Stimulated activated naive CD8-positive, alpha-beta T cell treated with anti-CD3 and anti-CD28 coated beads, Interleukin-15, Interleukin-2, amounts not matched to agents 100 ng/mL and 50 ng/mL, for 24 hours (primary cell): Measurements from ENCODE around the gene MDN1.

ENCODE experiments used
- H3K27ac Mint-ChIP-seq: one replicate; pipeline ENCODE4 v1.8.0; 2021; ENCODE audit warnings: mild to moderate bottlenecking, mixed read lengths
- H3K27me3 Mint-ChIP-seq: one replicate; pipeline ENCODE4 v1.8.0; 2021; ENCODE audit warnings: mixed read lengths
- H3K36me3 Mint-ChIP-seq: one replicate; pipeline ENCODE4 v1.8.0; 2021; ENCODE audit warnings: low read depth, mixed read lengths
- H3K4me1 Mint-ChIP-seq: one replicate; pipeline ENCODE4 v1.8.0; 2021; ENCODE audit warnings: low read depth, mixed read lengths
- H3K4me3 Mint-ChIP-seq: one replicate; pipeline ENCODE4 v1.8.0; 2021; ENCODE audit warnings: mild to moderate bottlenecking, mixed read lengths
- H3K9me3 Mint-ChIP-seq: one replicate; pipeline ENCODE4 v1.8.0; 2021; ENCODE audit warnings: mixed read lengths

The MDN1 gene

DNA sequence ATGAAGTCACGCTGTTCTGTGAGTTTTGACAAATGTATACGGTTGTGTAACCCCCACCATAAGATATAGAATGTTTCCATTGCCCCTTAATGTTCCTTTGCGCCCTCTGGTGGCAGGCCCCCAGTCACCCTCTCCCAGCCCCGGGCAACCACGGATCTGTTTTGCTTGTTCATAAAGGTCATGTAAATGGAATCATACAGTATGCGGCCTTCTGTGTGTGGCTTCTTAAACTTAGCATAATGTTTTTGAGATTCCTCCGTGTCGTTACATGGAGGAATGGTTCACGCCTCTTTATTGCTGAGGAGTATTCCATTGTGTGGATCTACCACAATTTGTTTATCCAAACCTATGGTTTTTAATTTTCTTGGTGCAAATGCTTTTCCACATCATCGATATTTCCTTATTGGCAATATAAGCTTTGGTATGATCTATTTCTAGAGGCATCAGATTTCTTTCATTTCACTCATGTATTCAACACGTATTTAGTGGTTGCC, 209.4 kb downstream of the MDN1 start:
- no peaks in the 10 kb centered on the region for H3K27me3 Mint-ChIP-seq
- no peaks in the 10 kb centered on the region for H3K9me3 Mint-ChIP-seq
- peaks cover 4% of the 10 kb centered on the region for H3K4me1 Mint-ChIP-seq
- no peak overlapping the region for H3K27ac Mint-ChIP-seq
- H3K4me3 Mint-ChIP-seq = no peak overlapping the region
- no peaks in the 10 kb centered on the region for H3K36me3 Mint-ChIP-seq

DNA sequence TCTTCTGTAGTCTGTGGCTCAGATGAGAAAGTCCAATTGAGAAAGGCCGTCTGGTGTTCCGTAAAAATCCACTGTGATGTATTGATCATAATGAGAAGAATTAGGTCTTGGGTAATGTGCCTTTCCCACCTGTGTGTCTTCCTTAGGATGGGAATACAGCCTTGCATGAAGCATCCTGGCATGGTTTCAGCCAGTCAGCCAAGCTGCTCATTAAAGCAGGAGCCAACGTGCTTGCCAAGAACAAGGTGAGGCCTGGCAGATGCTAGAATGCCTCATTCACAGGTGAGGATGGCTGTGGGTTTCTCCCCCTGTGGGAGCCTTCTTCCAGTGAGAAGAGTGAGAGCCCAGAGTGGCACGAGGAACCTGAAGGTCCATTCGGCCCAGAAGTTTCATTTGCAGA, 213.7 kb downstream of the MDN1 start:
- no peaks in the 10 kb centered on the region for H3K27me3 Mint-ChIP-seq
- H3K4me3 Mint-ChIP-seq = no peak overlapping the region
- no peaks in the 10 kb centered on the region for H3K36me3 Mint-ChIP-seq
- peaks cover 4% of the 10 kb centered on the region for H3K4me1 Mint-ChIP-seq
- H3K27ac Mint-ChIP-seq = no peak overlapping the region
- H3K9me3 Mint-ChIP-seq = no peaks in the 10 kb centered on the region

DNA sequence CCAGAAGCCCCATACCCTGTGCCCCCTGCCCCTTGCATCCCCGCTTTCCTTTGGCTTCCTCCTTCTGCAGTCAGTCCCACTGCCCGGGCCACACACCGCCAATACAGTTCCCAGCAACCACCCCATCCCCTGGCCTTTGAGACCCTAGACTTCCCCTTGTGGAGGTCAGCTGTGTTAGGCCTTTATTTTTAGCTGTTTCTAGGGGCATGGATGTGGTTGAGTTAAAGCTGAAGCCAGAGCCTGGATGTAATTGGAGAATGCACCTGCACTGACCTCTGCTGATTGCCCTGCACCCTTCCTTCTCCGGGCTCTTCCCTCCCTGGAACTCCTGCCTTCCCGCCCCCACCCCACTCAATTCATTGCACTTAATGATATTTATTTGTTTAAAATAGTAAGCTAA, 214.9 kb downstream of the MDN1 start:
- Mint-ChIP-seq H3K9me3 (no peaks in the 10 kb centered on the region), H3K4me1 (no peaks in the 10 kb centered on the region), H3K27me3 (no peaks in the 10 kb centered on the region), H3K4me3 (no peak overlapping the region), H3K36me3 (no peaks in the 10 kb centered on the region), H3K27ac (no peak overlapping the region)

DNA sequence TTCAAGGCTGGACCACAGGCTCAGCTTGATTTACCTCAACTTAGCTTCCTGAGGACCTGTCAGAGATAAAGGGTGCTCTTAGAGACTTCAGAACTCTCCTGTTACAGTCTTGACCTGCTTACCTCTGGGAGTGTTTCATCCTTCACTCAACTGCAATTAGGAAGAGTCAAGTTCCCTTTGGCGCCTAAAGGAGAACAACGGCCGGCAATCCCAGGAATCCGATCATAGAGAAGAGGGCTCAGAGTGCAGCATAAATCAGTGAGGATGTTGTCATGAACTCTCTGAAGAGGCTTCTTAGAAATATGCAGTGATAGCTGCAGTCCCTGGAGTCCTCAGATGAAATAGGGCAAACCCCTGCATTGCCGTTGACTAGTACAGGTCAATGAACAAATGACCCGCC, 217.4 kb downstream of the MDN1 start:
- Mint-ChIP-seq H3K9me3 (no peaks in the 10 kb centered on the region), H3K36me3 (no peaks in the 10 kb centered on the region), H3K27me3 (no peaks in the 10 kb centered on the region)

DNA sequence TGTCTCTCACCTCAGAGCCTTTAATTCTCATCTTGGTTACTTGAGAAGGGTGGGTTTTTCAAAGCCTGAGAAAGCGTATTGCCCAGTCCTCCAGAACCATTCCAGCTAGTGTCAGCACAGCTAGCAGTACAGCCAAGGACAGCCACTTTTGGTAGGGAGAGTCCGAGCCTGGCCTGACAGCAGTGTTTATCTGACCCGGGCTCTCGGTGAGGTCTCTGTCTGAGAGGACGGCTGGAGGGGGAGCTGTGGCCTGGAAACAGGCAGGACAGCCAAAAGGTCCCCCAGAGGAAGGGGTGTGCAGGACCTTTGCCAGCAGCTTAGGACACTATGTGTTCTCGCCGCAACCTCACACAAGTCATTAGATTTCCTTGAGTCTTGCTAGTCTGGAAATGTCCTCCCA, 219.9 kb downstream of the MDN1 start:
- Mint-ChIP-seq H3K27me3 (no peaks in the 10 kb centered on the region), H3K4me3 (no peak overlapping the region), H3K36me3 (no peaks in the 10 kb centered on the region), H3K27ac (no peak overlapping the region), H3K4me1 (peaks cover 21% of the 10 kb centered on the region), H3K9me3 (peaks cover 4% of the 10 kb centered on the region)

More for the DNA sequence above, 217.4 kb downstream of the MDN1 start:
- Mint-ChIP-seq H3K27ac (no peak overlapping the region), H3K4me3 (no peak overlapping the region), H3K4me1 (peaks cover 1% of the 10 kb centered on the region)

DNA sequence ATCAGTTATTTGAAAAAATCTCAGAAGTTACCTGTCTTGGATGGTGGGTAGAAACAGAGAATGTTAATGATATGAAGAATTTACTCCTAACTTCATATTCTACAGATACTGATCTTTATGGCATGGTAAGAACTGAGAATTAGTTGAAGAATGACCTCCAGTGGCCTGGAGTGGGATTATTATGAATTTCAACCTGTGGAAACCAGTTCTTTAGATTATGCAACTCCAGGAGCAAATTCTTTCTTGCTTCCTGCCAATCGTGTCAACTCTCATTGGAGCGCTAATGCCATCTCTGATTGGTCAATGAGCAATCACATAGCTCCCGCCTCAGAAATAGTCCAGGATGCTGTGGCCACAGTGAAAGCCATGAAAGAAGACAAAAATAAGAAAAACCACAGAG, 221.6 kb downstream of the MDN1 start:
- H3K27me3 Mint-ChIP-seq = no peaks in the 10 kb centered on the region
- H3K4me3 Mint-ChIP-seq = no peak overlapping the region
- H3K36me3 Mint-ChIP-seq = no peaks in the 10 kb centered on the region
- H3K9me3 Mint-ChIP-seq = peaks cover 4% of the 10 kb centered on the region
- H3K27ac Mint-ChIP-seq = no peak overlapping the region
- peaks cover 21% of the 10 kb centered on the region for H3K4me1 Mint-ChIP-seq

DNA sequence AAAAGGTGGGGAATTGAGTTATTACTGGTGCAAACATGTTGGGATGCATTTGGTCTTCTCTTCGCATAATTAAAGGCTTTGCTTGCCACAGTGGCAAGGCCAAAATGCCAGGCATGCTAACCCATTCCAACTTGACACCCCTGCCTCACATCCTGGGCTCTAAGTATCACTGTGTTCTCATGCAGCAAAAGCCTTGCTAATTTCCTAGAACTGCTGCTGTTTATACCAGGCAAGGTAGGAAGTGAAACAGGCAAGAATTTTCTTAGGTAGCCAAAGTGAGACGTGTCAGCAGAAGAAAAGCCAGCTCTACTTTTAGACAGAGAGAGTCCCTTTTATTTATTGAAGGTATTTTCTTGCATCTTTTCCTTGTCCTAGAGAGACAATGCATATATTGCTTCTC, 222.2 kb downstream of the MDN1 start:
- peaks cover 21% of the 10 kb centered on the region for H3K4me1 Mint-ChIP-seq
- no peak overlapping the region for H3K27ac Mint-ChIP-seq
- H3K9me3 Mint-ChIP-seq = peaks cover 4% of the 10 kb centered on the region
- no peaks in the 10 kb centered on the region for H3K36me3 Mint-ChIP-seq
- H3K4me3 Mint-ChIP-seq = no peak overlapping the region
- no peaks in the 10 kb centered on the region for H3K27me3 Mint-ChIP-seq

DNA sequence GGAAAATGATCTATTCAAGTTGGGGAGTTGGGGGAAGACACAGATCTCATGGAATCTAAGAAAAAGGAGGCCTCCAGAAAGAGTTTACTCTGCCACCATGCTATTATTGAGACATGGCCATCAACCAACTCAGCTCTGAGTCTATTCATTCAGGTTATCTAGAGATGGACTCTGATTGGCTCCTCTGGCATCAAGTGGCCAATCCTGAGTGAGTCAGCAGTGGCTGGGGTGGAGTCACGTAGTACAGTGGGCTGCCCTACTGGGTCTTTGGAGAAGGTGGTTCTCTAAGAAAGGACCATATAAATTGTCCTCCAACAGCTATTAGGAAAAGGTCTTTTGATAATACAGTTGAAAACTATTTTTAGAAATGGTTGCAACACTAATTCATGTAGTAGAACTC, 223.1 kb downstream of the MDN1 start:
- Mint-ChIP-seq H3K4me1 (peaks cover 21% of the 10 kb centered on the region), H3K4me3 (no peak overlapping the region)

DNA sequence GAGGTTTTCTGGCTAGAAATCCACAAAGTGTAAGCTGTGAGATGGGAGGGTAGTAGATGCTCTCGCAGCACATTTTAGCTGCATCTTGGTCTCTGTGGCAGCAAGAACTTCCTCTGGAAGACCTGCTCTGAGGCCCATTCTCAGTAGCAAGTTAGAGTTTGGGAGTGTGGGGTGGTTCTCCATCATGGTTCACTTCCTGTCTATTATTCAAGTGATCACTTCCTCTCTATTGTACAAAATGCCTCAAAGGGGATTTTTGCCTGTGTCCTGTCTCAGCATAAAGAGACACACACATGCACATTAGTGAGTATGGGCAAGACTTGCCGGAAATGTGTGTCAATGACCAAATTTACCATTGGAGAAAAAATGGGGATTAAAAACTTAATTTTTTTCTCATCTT, 223.5 kb downstream of the MDN1 start:
- peak overlapping the region; percentile 63 for H3K27ac Mint-ChIP-seq
- H3K9me3 Mint-ChIP-seq = peaks cover 4% of the 10 kb centered on the region
- no peak overlapping the region for H3K4me3 Mint-ChIP-seq
- H3K4me1 Mint-ChIP-seq = peaks cover 21% of the 10 kb centered on the region
- no peaks in the 10 kb centered on the region for H3K36me3 Mint-ChIP-seq
- H3K27me3 Mint-ChIP-seq = no peaks in the 10 kb centered on the region

More for the DNA sequence above, 223.1 kb downstream of the MDN1 start:
- Mint-ChIP-seq H3K27ac (peak overlapping the region; percentile 63), H3K9me3 (peaks cover 4% of the 10 kb centered on the region), H3K36me3 (no peaks in the 10 kb centered on the region), H3K27me3 (no peaks in the 10 kb centered on the region)
